VCaP (cell line): ENCODE results near the gene EML4.
A peak's percentile ranks its signal among the peaks of the same experiment; 100 is the strongest.

ENCODE experiments used
- H3K27ac ChIP-seq: fragments of 450-650 bp; 2 replicates; pipeline ENCODE4 v1.5.1; 2017
- TF ChIP-seq, protein P1 (sequence below): fragments of 450-650 bp; conservative IDR thresholded peaks from 2 replicates; pipeline ENCODE4 v1.5.1; 2017; ENCODE audit warnings: mild to moderate bottlenecking, moderate library complexity

Gene EML4

DNA sequence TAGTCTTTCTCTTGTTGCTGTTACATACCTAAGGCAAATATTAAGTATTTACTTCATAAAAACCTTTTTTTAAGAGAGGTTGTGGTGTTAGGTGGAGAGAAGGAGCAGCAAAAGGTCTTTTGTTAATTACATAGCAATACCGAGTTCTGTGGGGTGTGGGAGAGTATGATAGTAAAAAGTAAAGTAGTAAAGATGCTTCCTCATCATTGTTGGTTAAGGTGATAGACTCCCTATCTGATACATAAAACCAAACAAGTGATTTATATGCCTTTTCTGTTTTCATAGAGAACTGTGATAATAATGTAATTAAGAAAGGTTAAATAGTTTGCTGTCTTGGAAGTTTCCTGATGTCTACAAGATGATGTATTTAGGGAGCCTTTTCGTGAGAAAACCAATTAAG lies 75.4 kb downstream of the EML4 start:
- TF ChIP-seq, protein P1, sequence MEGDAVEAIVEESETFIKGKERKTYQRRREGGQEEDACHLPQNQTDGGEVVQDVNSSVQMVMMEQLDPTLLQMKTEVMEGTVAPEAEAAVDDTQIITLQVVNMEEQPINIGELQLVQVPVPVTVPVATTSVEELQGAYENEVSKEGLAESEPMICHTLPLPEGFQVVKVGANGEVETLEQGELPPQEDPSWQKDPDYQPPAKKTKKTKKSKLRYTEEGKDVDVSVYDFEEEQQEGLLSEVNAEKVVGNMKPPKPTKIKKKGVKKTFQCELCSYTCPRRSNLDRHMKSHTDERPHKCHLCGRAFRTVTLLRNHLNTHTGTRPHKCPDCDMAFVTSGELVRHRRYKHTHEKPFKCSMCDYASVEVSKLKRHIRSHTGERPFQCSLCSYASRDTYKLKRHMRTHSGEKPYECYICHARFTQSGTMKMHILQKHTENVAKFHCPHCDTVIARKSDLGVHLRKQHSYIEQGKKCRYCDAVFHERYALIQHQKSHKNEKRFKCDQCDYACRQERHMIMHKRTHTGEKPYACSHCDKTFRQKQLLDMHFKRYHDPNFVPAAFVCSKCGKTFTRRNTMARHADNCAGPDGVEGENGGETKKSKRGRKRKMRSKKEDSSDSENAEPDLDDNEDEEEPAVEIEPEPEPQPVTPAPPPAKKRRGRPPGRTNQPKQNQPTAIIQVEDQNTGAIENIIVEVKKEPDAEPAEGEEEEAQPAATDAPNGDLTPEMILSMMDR = no peak
- no peak overlapping the region for H3K27ac ChIP-seq

DNA sequence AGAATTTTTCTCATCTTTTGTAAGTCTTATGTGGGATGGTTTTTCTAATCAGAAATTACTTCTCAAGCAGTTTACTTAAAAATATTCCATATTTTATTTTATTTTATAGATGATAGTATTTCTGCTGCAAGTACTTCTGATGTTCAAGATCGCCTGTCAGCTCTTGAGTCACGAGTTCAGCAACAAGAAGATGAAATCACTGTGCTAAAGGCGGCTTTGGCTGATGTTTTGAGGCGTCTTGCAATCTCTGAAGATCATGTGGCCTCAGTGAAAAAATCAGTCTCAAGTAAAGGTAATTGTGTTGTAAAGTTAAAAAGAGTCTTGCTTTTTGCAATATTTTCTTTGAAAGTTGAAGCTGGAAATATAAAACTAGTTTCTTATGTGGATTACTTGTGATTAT lies 76.2 kb downstream of the EML4 start:
- TF ChIP-seq, protein P1 = no peak
- no peak overlapping the region for H3K27ac ChIP-seq

DNA sequence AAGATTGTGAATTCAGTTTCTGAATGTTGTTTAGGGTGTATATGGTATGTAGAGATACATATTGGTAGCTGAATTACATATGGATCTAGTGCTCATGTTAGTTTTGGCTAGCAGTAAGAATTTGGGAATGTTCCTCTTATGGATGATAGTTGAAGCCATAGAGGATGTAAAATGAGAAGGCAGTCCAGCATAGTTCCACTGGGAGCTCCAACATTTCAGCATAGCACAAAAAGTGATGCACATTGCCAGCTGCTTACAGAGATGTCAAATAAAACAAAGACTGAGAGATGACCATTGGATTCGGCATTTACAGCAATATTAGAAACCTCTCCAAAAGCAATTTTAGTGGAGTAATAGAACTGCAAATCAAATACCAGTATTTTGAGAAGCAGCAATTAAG lies 77.4 kb downstream of the EML4 start:
- no peak overlapping the region for H3K27ac ChIP-seq
- TF ChIP-seq, protein P1 = no peak

GRCh38 chr2:42248846-42249245 lies 79.7 kb downstream of the EML4 start:
- peak overlapping the region; percentile 52 for H3K27ac ChIP-seq
- TF ChIP-seq, protein P1 = no peak

DNA sequence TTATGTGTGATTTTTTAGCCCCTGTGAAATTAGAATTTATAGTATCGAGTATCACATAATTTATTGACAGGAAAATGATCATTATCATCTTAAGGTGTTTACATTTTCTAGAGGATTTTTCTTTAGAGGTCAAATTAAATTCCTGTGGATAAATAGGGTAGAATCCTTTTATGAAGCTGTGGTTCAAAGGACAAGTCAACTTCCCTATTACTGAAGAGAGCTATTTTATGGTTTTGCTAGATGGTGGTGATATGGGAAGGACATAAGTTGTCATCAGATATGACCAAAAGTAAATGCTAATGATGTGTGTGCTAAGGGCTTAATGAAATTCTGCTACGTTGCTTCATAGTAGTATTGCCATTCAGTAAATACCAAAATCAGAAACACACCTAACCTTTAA lies 80.1 kb downstream of the EML4 start:
- TF ChIP-seq, protein P1 = no peak
- H3K27ac ChIP-seq = peak overlapping the region; percentile 52

DNA sequence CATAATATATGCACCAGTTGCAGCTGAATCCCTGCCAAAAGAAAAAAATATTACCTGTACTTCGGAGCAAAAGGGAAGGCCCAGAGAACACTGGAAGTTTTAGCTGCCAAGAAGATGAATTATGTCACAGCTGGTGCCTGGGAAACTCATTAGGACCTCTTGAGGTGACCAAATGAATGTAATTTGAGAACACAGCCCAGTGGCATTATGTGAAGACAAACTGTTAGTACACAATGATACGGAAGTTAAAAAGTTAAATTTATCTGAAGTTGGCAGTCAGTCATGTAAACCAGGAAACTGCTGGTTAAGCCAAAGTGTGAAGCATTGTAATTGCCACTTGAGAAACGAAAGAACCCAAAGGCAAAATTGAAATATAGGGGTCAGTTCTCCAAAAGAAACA lies 80.7 kb downstream of the EML4 start:
- H3K27ac ChIP-seq = peak overlapping the region; percentile 52
- TF ChIP-seq, protein P1 = no peak

DNA sequence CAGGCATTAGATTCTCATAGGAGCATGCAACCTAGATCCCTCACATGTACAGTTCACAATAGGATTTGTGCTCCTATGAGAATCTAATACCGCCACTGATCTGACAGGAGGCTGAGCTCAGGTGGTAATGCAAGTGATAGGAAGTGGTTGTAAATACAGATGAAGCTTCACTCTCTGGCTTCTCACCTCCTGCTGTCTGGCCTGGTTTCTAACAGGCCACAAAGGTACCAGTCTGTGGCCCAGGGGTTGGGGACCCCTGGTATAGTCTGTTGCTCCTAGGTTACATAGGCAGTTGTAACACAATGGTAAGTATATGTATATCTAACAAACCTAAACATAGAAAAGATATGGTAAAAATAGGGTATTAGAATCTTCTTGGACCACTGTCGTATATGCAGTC lies 81.8 kb downstream of the EML4 start:
- TF ChIP-seq, protein P1 = no peak
- no peak overlapping the region for H3K27ac ChIP-seq

DNA sequence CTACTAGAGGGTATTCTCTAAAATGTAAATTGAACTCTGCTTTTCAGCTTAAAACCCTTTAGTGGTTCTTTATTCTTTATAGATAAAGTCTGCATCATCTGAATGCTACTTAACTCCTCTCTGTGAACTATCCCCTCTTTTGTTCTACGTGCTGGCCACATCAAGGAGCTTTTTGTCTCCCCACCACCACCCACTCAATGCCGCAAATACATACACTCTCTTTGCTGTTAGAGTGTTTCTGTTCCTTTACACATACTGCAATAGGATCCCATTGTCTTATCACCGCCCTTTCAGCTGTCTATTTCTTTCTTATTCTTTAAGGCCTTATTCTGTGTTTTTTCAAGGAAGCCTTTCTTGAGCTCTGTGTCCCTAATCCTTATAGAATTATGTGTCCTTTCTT lies 83.3 kb downstream of the EML4 start:
- no peak overlapping the region for H3K27ac ChIP-seq

More for the DNA sequence above, 83.3 kb downstream of the EML4 start:
- TF ChIP-seq, protein P1 = no peak
